HepG2 (cell line): ENCODE results near the gene PCYT2. TPM values are rescaled to one million over a fixed set of nuclear protein-coding genes. Genes with fewer than 3 reads are reported as not detected.

Experiments used
- ATAC-seq: fragments of 200-7000 bp; cut with Tn5 transposase; 3 replicates; pipeline ENCODE4 v1.9.1; 2020; ENCODE audit warnings: mild to moderate bottlenecking, moderate library complexity
- BruUV-seq: library from RNA; stranded (reverse); fragments of 400-500 nt; replicated peaks from 2 replicates; lab custom pipeline; 2021; lab: Mats Ljungman, UMichigan
- CTCF ChIA-PET: fragments of 300-600 bp; formaldehyde crosslinking; extraction: SDS; loops from one replicate; lab custom pipeline; 2021; ENCODE audit warnings: low total read pairs, inconsistent platforms, low intra/inter-chr PET ratio; lab: Yijun Ruan, JAX
- POLR2A ChIA-PET: fragments of 350-600 bp; sonication (Branson Sonifier 250); formaldehyde crosslinking; loops from one replicate; lab custom pipeline; 2020; ENCODE audit warnings: antibody characterized with exemption, inconsistent platforms; lab: Yijun Ruan, JAX
- DNase-seq: peaks from one replicate; pipeline ENCODE4 v3.0.0-alpha.2; 2015; ENCODE audit warnings: low spot score
- FAIRE-seq: peaks from 3 replicates; lab custom pipeline; 2011; peaks lifted over from hg19 to GRCh38; lab: Jason Lieb, UNC
- H2AFZ ChIP-seq: one replicate; pipeline ENCODE4 v1.6.1; 2011; ENCODE audit warnings: low read length, inconsistent platforms
- H3K27ac ChIP-seq: fragments of 300-600 bp; 3 replicates; pipeline ENCODE4 v1.8.0; 2011; ENCODE audit warnings: mixed run types, mild to moderate bottlenecking, mixed read lengths, low read length, inconsistent platforms; ENCODE audit not compliant: insufficient read depth; ENCODE audit errors: extremely low read length
- H3K27me3 ChIP-seq, 2 experiments: fragments of 200-600 bp in 1 of 2; 2 replicates in 1 of 2; 3 replicates in 1 of 2; pipeline versions ENCODE4 v1.6.0 to v1.8.0; 2011; ENCODE audit warnings: low read length in 2 of 2, mild to moderate bottlenecking in 2 of 2, moderate library complexity in 2 of 2, inconsistent platforms in 1 of 2; ENCODE audit not compliant: insufficient read depth in 2 of 2, control insufficient read depth in 1 of 2
- H3K36me3 ChIP-seq, 2 experiments: fragments of 200-600 bp in 1 of 2; replicated peaks in 1 of 2; 2 replicates in 1 of 2; 3 replicates in 1 of 2; pipeline versions ENCODE4 v1.5.1 to v1.8.0; 2011; ENCODE audit warnings: low read length in 2 of 2, inconsistent platforms in 1 of 2; ENCODE audit not compliant: insufficient read depth in 2 of 2, control insufficient read depth in 1 of 2
- H3K4me1 ChIP-seq: 2 replicates; pipeline ENCODE4 v1.5.1; 2012; ENCODE audit warnings: low read length, inconsistent platforms; ENCODE audit not compliant: insufficient read depth
- H3K4me2 ChIP-seq: 2 replicates; pipeline ENCODE4 v1.6.0; 2011; ENCODE audit warnings: low read depth, low read length, inconsistent platforms
- H3K4me3 ChIP-seq, 3 experiments: fragments of 200-600 bp in 1 of 3; sonication (generic), shearing (Covaris generic) in 1 of 3; replicated peaks in 1 of 3; 2 replicates each; pipeline ENCODE4 v1.5.1; 2011 to 2016; ENCODE audit warnings: low read length in 3 of 3, inconsistent platforms in 2 of 3, low read depth in 2 of 3, mild to moderate bottlenecking in 2 of 3, control low read depth in 1 of 3, mixed read lengths in 1 of 3; ENCODE audit not compliant: insufficient read depth in 1 of 3
- H3K79me2 ChIP-seq: one replicate; pipeline ENCODE4 v1.6.1; 2011; ENCODE audit warnings: low read length, inconsistent platforms; ENCODE audit not compliant: insufficient read depth
- H3K9ac ChIP-seq: 2 replicates; pipeline ENCODE4 v1.6.0; 2011; ENCODE audit warnings: mild to moderate bottlenecking, low read depth, low read length, inconsistent platforms; ENCODE audit not compliant: insufficient read depth
- H3K9me3 ChIP-seq: 2 replicates; pipeline ENCODE4 v1.5.1; 2012; ENCODE audit warnings: mild to moderate bottlenecking, low read length
- H4K20me1 ChIP-seq: 2 replicates; pipeline ENCODE4 v1.6.0; 2011; ENCODE audit warnings: inconsistent platforms, mild to moderate bottlenecking, low read length, moderate library complexity; ENCODE audit not compliant: insufficient read depth
- GZF1 ChIP-seq: sonication (generic); formaldehyde crosslinking; IDR thresholded peaks from 2 replicates; pipeline ENCODE4 v1.5.1; 2020; ENCODE audit warnings: mild to moderate bottlenecking, missing genetic modification reagents
- KDM1A ChIP-seq: IDR thresholded peaks from 2 replicates; pipeline ENCODE4 v1.6.1; 2016; ENCODE audit warnings: missing compliant biosample characterization
- MED1 ChIP-seq: sonication (generic); formaldehyde crosslinking; IDR thresholded peaks from 2 replicates; pipeline ENCODE4 v1.4.0; 2020; ENCODE audit warnings: missing genetic modification reagents
- PITX1 ChIP-seq: sonication (generic); formaldehyde crosslinking; IDR thresholded peaks from 2 replicates; pipeline ENCODE4 v1.5.1; 2020; ENCODE audit warnings: mild to moderate bottlenecking, missing genetic modification reagents
- RARG ChIP-seq: sonication (generic); formaldehyde crosslinking; IDR thresholded peaks from 2 replicates; pipeline ENCODE4 v1.4.0; 2020; ENCODE audit warnings: low read depth, mild to moderate bottlenecking, missing genetic modification reagents
- REL ChIP-seq: sonication (generic); formaldehyde crosslinking; conservative IDR thresholded peaks from 2 replicates; pipeline ENCODE4 v1.8.0; 2022; ENCODE audit warnings: mild to moderate bottlenecking, missing genetic modification reagents, moderate library complexity
- RXRB ChIP-seq: IDR thresholded peaks from 2 replicates; pipeline ENCODE4 v1.6.1; 2016; ENCODE audit warnings: borderline replicate concordance, missing genetic modification reagents, missing compliant biosample characterization
- ZMYM3 ChIP-seq: sonication (generic); formaldehyde crosslinking; IDR thresholded peaks from 2 replicates; pipeline ENCODE4 v1.5.1; 2020; ENCODE audit warnings: mild to moderate bottlenecking, missing genetic modification reagents
- ZMYM4 ChIP-seq: sonication (generic); formaldehyde crosslinking; IDR thresholded peaks from 2 replicates; pipeline ENCODE4 v1.8.1; 2023; ENCODE audit warnings: mild to moderate bottlenecking, missing genetic modification reagents
- ZNF3 ChIP-seq: IDR thresholded peaks from 2 replicates; pipeline ENCODE4 v1.7.0; 2017; ENCODE audit warnings: inconsistent platforms
- ZNF629 ChIP-seq: sonication (generic); formaldehyde crosslinking; conservative IDR thresholded peaks from 2 replicates; pipeline ENCODE4 v1.5.0; 2020; ENCODE audit warnings: missing genetic modification reagents
- WGBS: methylation state at CpG from one replicate; pipeline ENCODE4 v1.1.6; 2017; ENCODE audit warnings: low lambda C conversion rate; 5-methylcytosine and 5-hydroxymethylcytosine counted together
- in situ Hi-C: cut with HindIII; loops from 2 replicates; pipeline ENCODE4 v1.10.0; 2017; ENCODE audit warnings: low pct_unique_long_range_greater_than_20kb; ENCODE audit not compliant: extremely low pct_ligation_motif_present
- intact Hi-C: fragments of 100-400 bp; cut with micrococcal nuclease; formaldehyde crosslinking; loops from one replicate; pipeline ENCODE4 v1.10.0; 2022; ENCODE audit not compliant: unreplicated experiment
- polyA plus RNA-seq, 8 experiments: library from polyadenylated mRNA; depleted of rRNA in 3 of 8; stranded (reverse) in 7 of 8; unstranded in 1 of 8; fragments of >200 nt; fragmentation: Illumina TruSeq in 4 of 8; extraction: Trizol in 4 of 8; gene quantifications; 2 replicates each; pipeline versions ENCODE4 v1.2.1 to v1.2.3, GENCODE V29; 2011 to 2016; ENCODE audit warnings: low read depth in 4 of 8, missing spikeins in 1 of 8, mixed read lengths in 1 of 8; ENCODE audit not compliant: insufficient read depth in 1 of 8
- total RNA-seq, 5 experiments: library from RNA; depleted of rRNA; stranded (reverse); fragments of >200 nt; fragmentation: Illumina TruSeq; extraction: Trizol; gene quantifications; 2 replicates each; pipeline ENCODE4 v1.2.3, GENCODE V29; 2016; ENCODE audit warnings: low read depth in 1 of 5
- TF ChIP-seq, protein P1 (sequence below): sonication (generic); formaldehyde crosslinking; IDR thresholded peaks from 2 replicates; pipeline ENCODE4 v1.4.0; 2020; ENCODE audit warnings: missing genetic modification reagents, borderline replicate concordance
- TF ChIP-seq, protein P2 (sequence below): sonication (generic); formaldehyde crosslinking; IDR thresholded peaks from 2 replicates; pipeline ENCODE4 v1.5.0; 2020; ENCODE audit warnings: missing genetic modification reagents
- TF ChIP-seq, protein P3 (sequence below): sonication (generic); formaldehyde crosslinking; IDR thresholded peaks from 2 replicates; pipeline ENCODE4 v1.8.1; 2022; ENCODE audit warnings: low read depth, mild to moderate bottlenecking, missing genetic modification reagents
- TF ChIP-seq, protein P4 (sequence below): sonication (generic); formaldehyde crosslinking; IDR thresholded peaks from 2 replicates; pipeline ENCODE4 v1.4.0; 2020; ENCODE audit warnings: missing genetic modification reagents

The PCYT2 gene
- total and polyA plus RNA-seq, 2 of the 13 experiments (the other 11 are each of a cell fraction or from before 2014, with no cell fraction given) = 147 to 297 TPM

DNA sequence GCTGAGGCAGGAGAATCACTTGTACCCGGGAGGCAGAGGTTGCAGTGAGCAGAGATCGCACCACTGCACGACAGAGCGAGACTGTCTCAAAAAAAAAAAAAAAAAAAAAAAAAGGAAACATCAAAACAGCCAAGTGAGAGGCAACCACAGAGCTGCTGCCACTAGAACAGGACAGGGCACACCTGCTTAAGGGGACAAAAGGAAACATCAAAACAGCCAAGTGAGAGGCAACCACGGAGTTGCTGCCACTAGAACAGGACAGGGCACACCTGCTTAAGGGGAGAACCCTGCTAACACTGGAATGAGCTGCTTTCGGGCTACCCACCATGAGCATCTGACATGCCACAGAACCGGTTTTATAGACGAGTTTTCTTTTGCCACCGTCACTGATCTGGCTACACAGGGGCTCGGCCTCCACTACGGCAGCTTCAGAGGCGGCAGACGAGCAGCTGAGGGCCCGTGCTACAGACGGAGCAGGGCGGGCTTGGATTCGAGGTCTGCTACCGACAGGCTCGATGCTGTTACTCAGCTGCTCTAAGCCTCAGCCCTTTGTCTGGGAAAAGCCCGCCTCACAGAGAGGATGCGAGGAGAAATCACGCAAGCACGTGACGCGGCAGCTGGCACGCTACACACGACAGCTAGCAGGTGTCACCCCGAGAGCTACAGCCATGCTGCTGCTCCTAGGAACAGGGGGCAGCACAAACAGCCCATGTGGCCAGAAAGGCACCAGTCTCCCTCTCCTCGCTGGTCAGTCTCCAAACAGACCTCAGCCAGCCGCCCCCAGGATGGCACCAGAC lies 52.8 kb downstream of the PCYT2 start:
- BruUV-seq = no TSS peak
- H3K36me3 ChIP-seq = peaks cover 33 to 58% of the 10 kb centered on the region in 2 experiments
- no peak for ATAC-seq
- peak overlapping the region; percentile 97 for H3K9ac ChIP-seq
- peak overlapping the region; percentile 80 to 98 (median 90) for H3K4me3 ChIP-seq
- H3K27ac ChIP-seq = no peak overlapping the region
- ChIA-PET CTCF (no interaction called here), POLR2A (interaction anchor here (0.7 to 2.7 kb wide), 6 partner anchors 8 to 36 kb away, joined by 3 to 27 read pairs (median 6); partner anchors contain the start of genes MCRIP1 and PPP1R27)
- in situ Hi-C loops = no loop called here
- no peak for DNase-seq
- no peak overlapping the region for H2AFZ ChIP-seq
- H3K27me3 ChIP-seq = no peaks in the 10 kb centered on the region; a peak in 1 of 5 replicates
- peaks cover 32% of the 10 kb centered on the region for H4K20me1 ChIP-seq
- H3K4me1 ChIP-seq = peaks cover 74% of the 10 kb centered on the region
- FAIRE-seq = no peak
- intact Hi-C loops = no loop called here
- H3K79me2 ChIP-seq = peaks cover 84% of the 10 kb centered on the region
- no peaks in the 10 kb centered on the region for H3K9me3 ChIP-seq
- peak overlapping the region; percentile 99 for H3K4me2 ChIP-seq
- WGBS = 79% methylated on average over 29 of the region's 30 CpGs
- TF ChIP-seq, protein P1, sequence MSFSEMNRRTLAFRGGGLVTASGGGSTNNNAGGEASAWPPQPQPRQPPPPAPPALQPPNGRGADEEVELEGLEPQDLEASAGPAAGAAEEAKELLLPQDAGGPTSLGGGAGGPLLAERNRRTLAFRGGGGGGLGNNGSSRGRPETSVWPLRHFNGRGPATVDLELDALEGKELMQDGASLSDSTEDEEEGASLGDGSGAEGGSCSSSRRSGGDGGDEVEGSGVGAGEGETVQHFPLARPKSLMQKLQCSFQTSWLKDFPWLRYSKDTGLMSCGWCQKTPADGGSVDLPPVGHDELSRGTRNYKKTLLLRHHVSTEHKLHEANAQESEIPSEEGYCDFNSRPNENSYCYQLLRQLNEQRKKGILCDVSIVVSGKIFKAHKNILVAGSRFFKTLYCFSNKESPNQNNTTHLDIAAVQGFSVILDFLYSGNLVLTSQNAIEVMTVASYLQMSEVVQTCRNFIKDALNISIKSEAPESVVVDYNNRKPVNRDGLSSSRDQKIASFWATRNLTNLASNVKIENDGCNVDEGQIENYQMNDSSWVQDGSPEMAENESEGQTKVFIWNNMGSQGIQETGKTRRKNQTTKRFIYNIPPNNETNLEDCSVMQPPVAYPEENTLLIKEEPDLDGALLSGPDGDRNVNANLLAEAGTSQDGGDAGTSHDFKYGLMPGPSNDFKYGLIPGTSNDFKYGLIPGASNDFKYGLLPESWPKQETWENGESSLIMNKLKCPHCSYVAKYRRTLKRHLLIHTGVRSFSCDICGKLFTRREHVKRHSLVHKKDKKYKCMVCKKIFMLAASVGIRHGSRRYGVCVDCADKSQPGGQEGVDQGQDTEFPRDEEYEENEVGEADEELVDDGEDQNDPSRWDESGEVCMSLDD = no peak
- TF ChIP-seq, protein P2, sequence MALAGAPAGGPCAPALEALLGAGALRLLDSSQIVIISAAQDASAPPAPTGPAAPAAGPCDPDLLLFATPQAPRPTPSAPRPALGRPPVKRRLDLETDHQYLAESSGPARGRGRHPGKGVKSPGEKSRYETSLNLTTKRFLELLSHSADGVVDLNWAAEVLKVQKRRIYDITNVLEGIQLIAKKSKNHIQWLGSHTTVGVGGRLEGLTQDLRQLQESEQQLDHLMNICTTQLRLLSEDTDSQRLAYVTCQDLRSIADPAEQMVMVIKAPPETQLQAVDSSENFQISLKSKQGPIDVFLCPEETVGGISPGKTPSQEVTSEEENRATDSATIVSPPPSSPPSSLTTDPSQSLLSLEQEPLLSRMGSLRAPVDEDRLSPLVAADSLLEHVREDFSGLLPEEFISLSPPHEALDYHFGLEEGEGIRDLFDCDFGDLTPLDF (CRISPR knock-in tag) = no peak
- TF ChIP-seq, protein P3, sequence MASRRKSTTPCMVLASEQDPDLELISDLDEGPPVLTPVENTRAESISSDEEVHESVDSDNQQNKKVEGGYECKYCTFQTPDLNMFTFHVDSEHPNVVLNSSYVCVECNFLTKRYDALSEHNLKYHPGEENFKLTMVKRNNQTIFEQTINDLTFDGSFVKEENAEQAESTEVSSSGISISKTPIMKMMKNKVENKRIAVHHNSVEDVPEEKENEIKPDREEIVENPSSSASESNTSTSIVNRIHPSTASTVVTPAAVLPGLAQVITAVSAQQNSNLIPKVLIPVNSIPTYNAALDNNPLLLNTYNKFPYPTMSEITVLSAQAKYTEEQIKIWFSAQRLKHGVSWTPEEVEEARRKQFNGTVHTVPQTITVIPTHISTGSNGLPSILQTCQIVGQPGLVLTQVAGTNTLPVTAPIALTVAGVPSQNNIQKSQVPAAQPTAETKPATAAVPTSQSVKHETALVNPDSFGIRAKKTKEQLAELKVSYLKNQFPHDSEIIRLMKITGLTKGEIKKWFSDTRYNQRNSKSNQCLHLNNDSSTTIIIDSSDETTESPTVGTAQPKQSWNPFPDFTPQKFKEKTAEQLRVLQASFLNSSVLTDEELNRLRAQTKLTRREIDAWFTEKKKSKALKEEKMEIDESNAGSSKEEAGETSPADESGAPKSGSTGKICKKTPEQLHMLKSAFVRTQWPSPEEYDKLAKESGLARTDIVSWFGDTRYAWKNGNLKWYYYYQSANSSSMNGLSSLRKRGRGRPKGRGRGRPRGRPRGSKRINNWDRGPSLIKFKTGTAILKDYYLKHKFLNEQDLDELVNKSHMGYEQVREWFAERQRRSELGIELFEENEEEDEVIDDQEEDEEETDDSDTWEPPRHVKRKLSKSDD (CRISPR knock-in tag) = no peak
- TF ChIP-seq ZNF629 (no peak), ZMYM3 (CRISPR knock-in tag) (no peak), KDM1A (CRISPR knock-in tag) (no peak), REL (CRISPR knock-in tag) (no peak), PITX1 (CRISPR knock-in tag) (no peak), GZF1 (CRISPR knock-in tag) (no peak), ZNF3 (no peak), MED1 (CRISPR knock-in tag) (no peak), ZMYM4 (no peak), RARG (CRISPR knock-in tag) (no peak), RXRB (no peak)
- TF ChIP-seq, protein P4, sequence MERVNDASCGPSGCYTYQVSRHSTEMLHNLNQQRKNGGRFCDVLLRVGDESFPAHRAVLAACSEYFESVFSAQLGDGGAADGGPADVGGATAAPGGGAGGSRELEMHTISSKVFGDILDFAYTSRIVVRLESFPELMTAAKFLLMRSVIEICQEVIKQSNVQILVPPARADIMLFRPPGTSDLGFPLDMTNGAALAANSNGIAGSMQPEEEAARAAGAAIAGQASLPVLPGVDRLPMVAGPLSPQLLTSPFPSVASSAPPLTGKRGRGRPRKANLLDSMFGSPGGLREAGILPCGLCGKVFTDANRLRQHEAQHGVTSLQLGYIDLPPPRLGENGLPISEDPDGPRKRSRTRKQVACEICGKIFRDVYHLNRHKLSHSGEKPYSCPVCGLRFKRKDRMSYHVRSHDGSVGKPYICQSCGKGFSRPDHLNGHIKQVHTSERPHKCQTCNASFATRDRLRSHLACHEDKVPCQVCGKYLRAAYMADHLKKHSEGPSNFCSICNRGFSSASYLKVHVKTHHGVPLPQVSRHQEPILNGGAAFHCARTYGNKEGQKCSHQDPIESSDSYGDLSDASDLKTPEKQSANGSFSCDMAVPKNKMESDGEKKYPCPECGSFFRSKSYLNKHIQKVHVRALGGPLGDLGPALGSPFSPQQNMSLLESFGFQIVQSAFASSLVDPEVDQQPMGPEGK (CRISPR knock-in tag) = no peak
